HCT116 (cell line): ENCODE results near the gene TMEM240.

Experiments used
- CEBPB ChIP-seq: IDR thresholded peaks from 2 replicates; pipeline ENCODE4 v1.6.1; 2012; ENCODE audit warnings: low read depth
- EZH2 ChIP-seq: fragments of 200-600 bp; sonication (generic); IDR thresholded peaks from 2 replicates; pipeline ENCODE4 v1.6.1; 2017; ENCODE audit warnings: antibody characterized with exemption, mixed run types
- FOSL1 ChIP-seq: IDR thresholded peaks from 2 replicates; pipeline ENCODE4 v1.6.1; 2012; ENCODE audit warnings: low read depth
- JUND ChIP-seq: IDR thresholded peaks from 2 replicates; pipeline ENCODE4 v1.6.1; 2012
- POLR2A ChIP-seq: IDR thresholded peaks from 2 replicates; pipeline ENCODE4 v1.7.0; 2011; ENCODE audit warnings: borderline replicate concordance; ENCODE audit not compliant: insufficient read depth, insufficient read length; ENCODE audit errors: extremely low read depth
- POLR2AphosphoS5 ChIP-seq: IDR thresholded peaks from 2 replicates; pipeline ENCODE4 v1.6.1; 2011; ENCODE audit warnings: mild to moderate bottlenecking, low read depth, low read length, moderate library complexity
- RAD21 ChIP-seq: IDR thresholded peaks from 2 replicates; pipeline ENCODE4 v1.6.1; 2012; ENCODE audit warnings: low read depth, mild to moderate bottlenecking
- SIN3A ChIP-seq: IDR thresholded peaks from 2 replicates; pipeline ENCODE4 v1.6.1; 2012; ENCODE audit warnings: low read depth
- YY1 ChIP-seq: IDR thresholded peaks from 2 replicates; pipeline ENCODE4 v1.6.1; 2011; ENCODE audit warnings: low read length, low read depth, moderate library complexity, mild to moderate bottlenecking; ENCODE audit not compliant: insufficient replicate concordance; ENCODE audit errors: extremely low read depth
- TF ChIP-seq, protein P1 (sequence below), 3 experiments: fragments of 200-600 bp in 1 of 3; sonication (generic) in 1 of 3; IDR thresholded peaks in 2 of 3; conservative IDR thresholded peaks in 1 of 3; 2 replicates each; pipeline ENCODE4 v1.5.1; 2012 to 2017; ENCODE audit warnings: low read depth in 2 of 3, low read length in 2 of 3, antibody characterized with exemption in 1 of 3, borderline replicate concordance in 1 of 3, control low read depth in 1 of 3, mild to moderate bottlenecking in 1 of 3, mixed read lengths in 1 of 3, mixed run types in 1 of 3, moderate library complexity in 1 of 3; ENCODE audit not compliant: insufficient read depth in 1 of 3
- TF ChIP-seq, protein P2 (sequence below): IDR thresholded peaks from 2 replicates; pipeline ENCODE4 v1.6.1; 2012; ENCODE audit warnings: low read depth
- TF ChIP-seq, protein P3 (sequence below): IDR thresholded peaks from 2 replicates; pipeline ENCODE4 v1.6.1; 2011; ENCODE audit warnings: mild to moderate bottlenecking, low read length, moderate library complexity; ENCODE audit not compliant: insufficient replicate concordance; ENCODE audit errors: extremely low read depth

DNA sequence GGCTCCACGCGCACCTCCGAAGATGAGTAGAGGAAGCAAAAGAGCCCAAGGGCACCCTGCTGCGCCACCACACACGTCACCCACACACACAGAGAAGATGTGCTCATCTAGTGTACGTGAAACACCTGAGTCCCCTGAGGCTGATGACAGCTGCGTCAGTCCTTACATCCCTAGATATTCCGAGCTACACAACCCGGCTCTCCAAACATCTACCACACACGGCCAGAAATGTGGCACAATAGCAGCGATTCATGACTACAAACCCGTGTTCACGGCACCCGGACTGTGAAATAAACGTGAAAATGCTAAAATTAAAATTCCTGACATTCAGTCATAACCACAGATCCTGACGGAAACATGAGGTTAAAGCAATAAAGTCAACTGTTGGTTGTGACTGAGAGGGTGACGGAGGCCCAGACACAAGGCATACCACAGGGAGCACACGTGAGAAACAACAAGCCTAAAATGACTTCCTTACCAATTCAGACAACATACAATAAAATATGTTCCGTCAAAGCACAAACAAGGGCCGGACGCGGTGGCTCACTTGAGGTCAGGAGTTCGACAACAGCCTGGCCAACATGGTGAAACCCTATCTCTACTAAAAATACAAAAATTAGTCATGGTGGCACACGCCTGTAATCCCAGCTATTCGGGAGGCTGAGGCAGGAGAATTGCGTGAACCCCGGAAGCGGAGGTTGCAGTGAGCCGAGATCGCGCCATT lies 26.9 kb upstream of the TMEM240 start:
- TF ChIP-seq, protein P1, sequence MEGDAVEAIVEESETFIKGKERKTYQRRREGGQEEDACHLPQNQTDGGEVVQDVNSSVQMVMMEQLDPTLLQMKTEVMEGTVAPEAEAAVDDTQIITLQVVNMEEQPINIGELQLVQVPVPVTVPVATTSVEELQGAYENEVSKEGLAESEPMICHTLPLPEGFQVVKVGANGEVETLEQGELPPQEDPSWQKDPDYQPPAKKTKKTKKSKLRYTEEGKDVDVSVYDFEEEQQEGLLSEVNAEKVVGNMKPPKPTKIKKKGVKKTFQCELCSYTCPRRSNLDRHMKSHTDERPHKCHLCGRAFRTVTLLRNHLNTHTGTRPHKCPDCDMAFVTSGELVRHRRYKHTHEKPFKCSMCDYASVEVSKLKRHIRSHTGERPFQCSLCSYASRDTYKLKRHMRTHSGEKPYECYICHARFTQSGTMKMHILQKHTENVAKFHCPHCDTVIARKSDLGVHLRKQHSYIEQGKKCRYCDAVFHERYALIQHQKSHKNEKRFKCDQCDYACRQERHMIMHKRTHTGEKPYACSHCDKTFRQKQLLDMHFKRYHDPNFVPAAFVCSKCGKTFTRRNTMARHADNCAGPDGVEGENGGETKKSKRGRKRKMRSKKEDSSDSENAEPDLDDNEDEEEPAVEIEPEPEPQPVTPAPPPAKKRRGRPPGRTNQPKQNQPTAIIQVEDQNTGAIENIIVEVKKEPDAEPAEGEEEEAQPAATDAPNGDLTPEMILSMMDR (IDR thresholded peaks at IDR 0.05 in 2 of 3, conservative IDR thresholded peaks at IDR 0.05 in 1 of 3; ENCODE audit: borderline replicate concordance in 1 of 3, insufficient read depth in 1 of 3, low read depth in 2 of 3, low read length in 2 of 3): no peak
- TF ChIP-seq YY1 (no peak), FOSL1 (no peak), RAD21 (no peak), POLR2AphosphoS5 (no peak), SIN3A (no peak), POLR2A (no peak), EZH2 (no peak), CEBPB (no peak), JUND (no peak)
- TF ChIP-seq, protein P2, sequence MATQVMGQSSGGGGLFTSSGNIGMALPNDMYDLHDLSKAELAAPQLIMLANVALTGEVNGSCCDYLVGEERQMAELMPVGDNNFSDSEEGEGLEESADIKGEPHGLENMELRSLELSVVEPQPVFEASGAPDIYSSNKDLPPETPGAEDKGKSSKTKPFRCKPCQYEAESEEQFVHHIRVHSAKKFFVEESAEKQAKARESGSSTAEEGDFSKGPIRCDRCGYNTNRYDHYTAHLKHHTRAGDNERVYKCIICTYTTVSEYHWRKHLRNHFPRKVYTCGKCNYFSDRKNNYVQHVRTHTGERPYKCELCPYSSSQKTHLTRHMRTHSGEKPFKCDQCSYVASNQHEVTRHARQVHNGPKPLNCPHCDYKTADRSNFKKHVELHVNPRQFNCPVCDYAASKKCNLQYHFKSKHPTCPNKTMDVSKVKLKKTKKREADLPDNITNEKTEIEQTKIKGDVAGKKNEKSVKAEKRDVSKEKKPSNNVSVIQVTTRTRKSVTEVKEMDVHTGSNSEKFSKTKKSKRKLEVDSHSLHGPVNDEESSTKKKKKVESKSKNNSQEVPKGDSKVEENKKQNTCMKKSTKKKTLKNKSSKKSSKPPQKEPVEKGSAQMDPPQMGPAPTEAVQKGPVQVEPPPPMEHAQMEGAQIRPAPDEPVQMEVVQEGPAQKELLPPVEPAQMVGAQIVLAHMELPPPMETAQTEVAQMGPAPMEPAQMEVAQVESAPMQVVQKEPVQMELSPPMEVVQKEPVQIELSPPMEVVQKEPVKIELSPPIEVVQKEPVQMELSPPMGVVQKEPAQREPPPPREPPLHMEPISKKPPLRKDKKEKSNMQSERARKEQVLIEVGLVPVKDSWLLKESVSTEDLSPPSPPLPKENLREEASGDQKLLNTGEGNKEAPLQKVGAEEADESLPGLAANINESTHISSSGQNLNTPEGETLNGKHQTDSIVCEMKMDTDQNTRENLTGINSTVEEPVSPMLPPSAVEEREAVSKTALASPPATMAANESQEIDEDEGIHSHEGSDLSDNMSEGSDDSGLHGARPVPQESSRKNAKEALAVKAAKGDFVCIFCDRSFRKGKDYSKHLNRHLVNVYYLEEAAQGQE: no peak
- TF ChIP-seq, protein P3, sequence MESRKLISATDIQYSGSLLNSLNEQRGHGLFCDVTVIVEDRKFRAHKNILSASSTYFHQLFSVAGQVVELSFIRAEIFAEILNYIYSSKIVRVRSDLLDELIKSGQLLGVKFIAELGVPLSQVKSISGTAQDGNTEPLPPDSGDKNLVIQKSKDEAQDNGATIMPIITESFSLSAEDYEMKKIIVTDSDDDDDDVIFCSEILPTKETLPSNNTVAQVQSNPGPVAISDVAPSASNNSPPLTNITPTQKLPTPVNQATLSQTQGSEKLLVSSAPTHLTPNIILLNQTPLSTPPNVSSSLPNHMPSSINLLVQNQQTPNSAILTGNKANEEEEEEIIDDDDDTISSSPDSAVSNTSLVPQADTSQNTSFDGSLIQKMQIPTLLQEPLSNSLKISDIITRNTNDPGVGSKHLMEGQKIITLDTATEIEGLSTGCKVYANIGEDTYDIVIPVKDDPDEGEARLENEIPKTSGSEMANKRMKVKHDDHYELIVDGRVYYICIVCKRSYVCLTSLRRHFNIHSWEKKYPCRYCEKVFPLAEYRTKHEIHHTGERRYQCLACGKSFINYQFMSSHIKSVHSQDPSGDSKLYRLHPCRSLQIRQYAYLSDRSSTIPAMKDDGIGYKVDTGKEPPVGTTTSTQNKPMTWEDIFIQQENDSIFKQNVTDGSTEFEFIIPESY: no peak
